ENCODE measurements around the gene UCHL3. TPM values are rescaled to one million over a fixed set of nuclear protein-coding genes. Genes with fewer than 3 reads are reported as not detected.

UCHL3 gene
- polyA plus RNA-seq, 1 donor (not counting 4 experiments of a cell fraction or from before 2014, with no cell fraction given): 134 TPM

DNA sequence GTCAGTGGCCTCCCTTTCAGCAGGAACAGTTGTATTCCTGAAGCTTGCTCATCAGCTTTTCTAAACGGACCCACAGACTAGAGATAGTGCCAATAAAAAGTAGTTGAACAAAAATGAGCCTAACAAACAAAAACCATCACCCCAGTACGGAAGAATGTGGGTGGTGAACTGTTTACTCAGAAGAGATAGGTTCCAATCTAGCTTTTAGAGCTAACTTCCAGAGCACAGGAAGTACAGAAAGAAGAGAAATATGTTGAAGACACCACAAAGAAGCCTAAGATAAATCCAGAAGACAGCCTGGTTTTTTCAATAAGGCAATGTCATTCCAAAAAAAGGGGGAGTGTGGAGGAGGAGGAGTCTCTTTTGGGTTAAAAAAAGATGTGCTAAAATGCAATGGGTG, 83.7 kb downstream of the UCHL3 start:
- dilution Hi-C loops (cut with MboI; ENCODE audit: extremely low pct_ligation_motif_present, low sequenced_read_pairs): no loop called here
- no peak for FAIRE-seq
- H3K9ac ChIP-seq (ENCODE audit: control insufficient read depth, extremely low read depth, insufficient read depth, low read length): no peak overlapping the region
- H3K4me2 ChIP-seq (ENCODE audit: control insufficient read depth, extremely low read depth, insufficient read depth, low read depth, low read length): no peak overlapping the region
- H3K36me3 ChIP-seq (ENCODE audit: control insufficient read depth in 2 of 2, extremely low read depth in 1 of 2, insufficient read depth in 2 of 2, low read length in 2 of 2): no peaks in the 10 kb centered on the region
- no peak for DNase-seq (ENCODE audit: low read depth, low spot score)
- peaks cover 2% of the 10 kb centered on the region for H3K4me1 ChIP-seq (ENCODE audit: control insufficient read depth, extremely low read depth, insufficient read depth, low read length)
- H3K27me3 ChIP-seq (ENCODE audit: control insufficient read depth, extremely low read depth, insufficient read depth, low read length): no peaks in the 10 kb centered on the region
- no peak overlapping the region for H3K4me3 ChIP-seq (ENCODE audit: control insufficient read depth in 2 of 3, extremely low read depth in 1 of 3, insufficient read depth in 2 of 3, low read depth in 1 of 3, low read length in 3 of 3)
- TF ChIP-seq, protein P1, sequence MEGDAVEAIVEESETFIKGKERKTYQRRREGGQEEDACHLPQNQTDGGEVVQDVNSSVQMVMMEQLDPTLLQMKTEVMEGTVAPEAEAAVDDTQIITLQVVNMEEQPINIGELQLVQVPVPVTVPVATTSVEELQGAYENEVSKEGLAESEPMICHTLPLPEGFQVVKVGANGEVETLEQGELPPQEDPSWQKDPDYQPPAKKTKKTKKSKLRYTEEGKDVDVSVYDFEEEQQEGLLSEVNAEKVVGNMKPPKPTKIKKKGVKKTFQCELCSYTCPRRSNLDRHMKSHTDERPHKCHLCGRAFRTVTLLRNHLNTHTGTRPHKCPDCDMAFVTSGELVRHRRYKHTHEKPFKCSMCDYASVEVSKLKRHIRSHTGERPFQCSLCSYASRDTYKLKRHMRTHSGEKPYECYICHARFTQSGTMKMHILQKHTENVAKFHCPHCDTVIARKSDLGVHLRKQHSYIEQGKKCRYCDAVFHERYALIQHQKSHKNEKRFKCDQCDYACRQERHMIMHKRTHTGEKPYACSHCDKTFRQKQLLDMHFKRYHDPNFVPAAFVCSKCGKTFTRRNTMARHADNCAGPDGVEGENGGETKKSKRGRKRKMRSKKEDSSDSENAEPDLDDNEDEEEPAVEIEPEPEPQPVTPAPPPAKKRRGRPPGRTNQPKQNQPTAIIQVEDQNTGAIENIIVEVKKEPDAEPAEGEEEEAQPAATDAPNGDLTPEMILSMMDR (optimal IDR thresholded peaks at IDR 0.05 in 1 of 3, IDR thresholded peaks at IDR 0.05 in 1 of 3, conservative IDR thresholded peaks at IDR 0.05 in 1 of 3; ENCODE audit: extremely low read depth in 1 of 3, insufficient read depth in 2 of 3, low read length in 3 of 3): no peak
- TF ChIP-seq EZH2 (IDR thresholded peaks at IDR 0.05; ENCODE audit: low read length): no peak
- no peak overlapping the region for H2AFZ ChIP-seq (ENCODE audit: control insufficient read depth, low read length)
- H4K20me1 ChIP-seq (ENCODE audit: control insufficient read depth, extremely low read depth, insufficient read depth, low read length): no peaks in the 10 kb centered on the region
- no peaks in the 10 kb centered on the region for H3K9me1 ChIP-seq (ENCODE audit: control insufficient read depth, extremely low read depth, insufficient read depth, low read length)
- no peak overlapping the region for H3K27ac ChIP-seq (ENCODE audit: control insufficient read depth, insufficient read depth, low read length)
- H3K79me2 ChIP-seq (ENCODE audit: control insufficient read depth, insufficient read depth, low read length): no peaks in the 10 kb centered on the region
- H3K9me3 ChIP-seq (ENCODE audit: control insufficient read depth, low read depth, low read length): no peaks in the 10 kb centered on the region

DNA sequence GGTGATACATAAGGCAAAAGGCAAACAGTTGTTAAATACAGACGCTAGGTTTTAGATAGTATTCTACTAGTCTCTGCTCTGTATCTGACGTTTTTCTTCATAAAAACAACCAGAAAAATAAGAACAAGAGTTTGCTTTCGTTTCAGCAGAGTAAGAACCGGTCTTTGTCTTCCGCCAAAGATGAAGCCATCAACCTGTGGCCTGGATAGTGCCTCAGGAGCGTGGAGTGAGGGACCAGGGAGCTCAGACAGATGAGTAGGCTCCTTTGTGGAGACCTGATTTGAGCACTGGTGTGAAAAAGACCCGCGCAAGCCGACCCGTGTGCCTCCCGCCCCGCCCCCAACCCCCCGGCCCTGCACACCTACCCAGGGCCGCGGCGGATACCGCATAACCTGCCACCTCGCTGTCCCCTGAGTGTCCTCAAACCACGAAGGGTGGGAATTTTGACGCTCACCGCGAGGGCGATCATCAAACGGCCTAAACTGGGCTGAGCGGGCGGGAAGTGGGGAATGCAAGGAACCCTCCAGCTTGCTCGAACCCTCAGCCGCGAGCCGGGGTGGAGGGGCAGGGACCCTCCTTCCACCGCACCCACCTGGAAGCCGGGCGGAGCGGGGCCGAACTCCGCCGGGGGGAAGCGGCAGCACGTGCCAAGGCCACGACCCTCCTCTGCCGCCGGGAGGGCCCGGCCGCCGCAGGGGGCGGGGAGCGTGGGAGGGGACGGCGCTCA, 85.7 kb downstream of the UCHL3 start:
- Histone ChIP-seq H2AFZ (ENCODE audit: control insufficient read depth, low read length) (peak overlapping the region; percentile 73), H3K9ac (ENCODE audit: control insufficient read depth, extremely low read depth, insufficient read depth, low read length) (no peak overlapping the region), H3K4me1 (ENCODE audit: control insufficient read depth, extremely low read depth, insufficient read depth, low read length) (peaks cover 2% of the 10 kb centered on the region), H3K79me2 (ENCODE audit: control insufficient read depth, insufficient read depth, low read length) (no peaks in the 10 kb centered on the region), H3K9me3 (ENCODE audit: control insufficient read depth, low read depth, low read length) (no peaks in the 10 kb centered on the region), H3K9me1 (ENCODE audit: control insufficient read depth, extremely low read depth, insufficient read depth, low read length) (no peaks in the 10 kb centered on the region), H3K27me3 (ENCODE audit: control insufficient read depth, extremely low read depth, insufficient read depth, low read length) (no peaks in the 10 kb centered on the region), H3K4me2 (ENCODE audit: control insufficient read depth, extremely low read depth, insufficient read depth, low read depth, low read length) (peak overlapping the region; percentile 89), H3K27ac (ENCODE audit: control insufficient read depth, insufficient read depth, low read length) (no peak overlapping the region), H3K4me3 (ENCODE audit: control insufficient read depth in 2 of 3, extremely low read depth in 1 of 3, insufficient read depth in 2 of 3, low read depth in 1 of 3, low read length in 3 of 3) (peak overlapping the region; percentile 48 to 70 (median 51)), H4K20me1 (ENCODE audit: control insufficient read depth, extremely low read depth, insufficient read depth, low read length) (no peaks in the 10 kb centered on the region), H3K36me3 (ENCODE audit: control insufficient read depth in 2 of 2, extremely low read depth in 1 of 2, insufficient read depth in 2 of 2, low read length in 2 of 2) (no peaks in the 10 kb centered on the region)
- no peak for DNase-seq (ENCODE audit: low read depth, low spot score)
- no peak for FAIRE-seq
- TF ChIP-seq EZH2 (IDR thresholded peaks at IDR 0.05; ENCODE audit: low read length): no peak
- TF ChIP-seq, protein P1 (optimal IDR thresholded peaks at IDR 0.05 in 1 of 3, IDR thresholded peaks at IDR 0.05 in 1 of 3, conservative IDR thresholded peaks at IDR 0.05 in 1 of 3; ENCODE audit: extremely low read depth in 1 of 3, insufficient read depth in 2 of 3, low read length in 3 of 3): no peak
- dilution Hi-C loops (cut with MboI; ENCODE audit: extremely low pct_ligation_motif_present, low sequenced_read_pairs): no loop called here

Data from keratinocyte (primary cell).